HEK293T (cell line): ENCODE measurements around the gene FYB1.

Source experiments
- CTCF ChIA-PET: fragments of 350-600 bp; formaldehyde crosslinking; extraction: SDS; loops from one replicate; lab custom pipeline; 2021; ENCODE audit warnings: antibody characterized with exemption, inconsistent platforms; lab: Yijun Ruan, JAX
- POLR2A ChIA-PET: fragments of 350-600 bp; formaldehyde crosslinking; extraction: SDS; loops from one replicate; lab custom pipeline; 2020; ENCODE audit warnings: antibody characterized with exemption, inconsistent platforms; lab: Yijun Ruan, JAX
- DNase-seq: peaks from one replicate; pipeline ENCODE4 v3.0.0; 2012; ENCODE audit warnings: mixed read lengths; ENCODE audit errors: extremely low spot score
- ARNT ChIP-seq: fragments of 450-650 bp; IDR thresholded peaks from 2 replicates; pipeline ENCODE4 v1.6.1; 2017; ENCODE audit warnings: mild to moderate bottlenecking
- BHLHE40 ChIP-seq: fragments of 450-650 bp; IDR thresholded peaks from 2 replicates; pipeline ENCODE4 v1.6.1; 2016; ENCODE audit warnings: mild to moderate bottlenecking, moderate library complexity, borderline replicate concordance
- CTBP1 ChIP-seq: fragments of 450-650 bp; IDR thresholded peaks from 2 replicates; pipeline ENCODE4 v1.6.1; 2016; ENCODE audit warnings: borderline replicate concordance
- ELF4 ChIP-seq: fragments of 450-650 bp; IDR thresholded peaks from 2 replicates; pipeline ENCODE4 v1.6.1; 2017; ENCODE audit warnings: antibody characterized with exemption
- FOXA1 ChIP-seq: fragments of 450-650 bp; IDR thresholded peaks from 2 replicates; pipeline ENCODE4 v1.6.1; 2016; ENCODE audit warnings: mild to moderate bottlenecking
- FOXK2 ChIP-seq: fragments of 450-650 bp; IDR thresholded peaks from 2 replicates; pipeline ENCODE4 v1.6.1; 2016; ENCODE audit warnings: mild to moderate bottlenecking
- FOXM1 ChIP-seq: fragments of 450-650 bp; IDR thresholded peaks from 2 replicates; pipeline ENCODE4 v1.6.1; 2017; ENCODE audit warnings: mild to moderate bottlenecking, borderline replicate concordance
- HDGF ChIP-seq: fragments of 450-650 bp; IDR thresholded peaks from 2 replicates; pipeline ENCODE4 v1.6.1; 2017; ENCODE audit warnings: antibody characterized with exemption, borderline replicate concordance
- L3MBTL2 ChIP-seq: fragments of 450-650 bp; conservative IDR thresholded peaks from 2 replicates; pipeline ENCODE4 v1.6.1; 2016; ENCODE audit warnings: mild to moderate bottlenecking
- LEF1 ChIP-seq: fragments of 450-650 bp; IDR thresholded peaks from 2 replicates; pipeline ENCODE4 v1.6.1; 2017; ENCODE audit warnings: mild to moderate bottlenecking, borderline replicate concordance
- NFRKB ChIP-seq: fragments of 450-650 bp; IDR thresholded peaks from 2 replicates; pipeline ENCODE4 v1.6.1; 2016; ENCODE audit warnings: mild to moderate bottlenecking, moderate library complexity
- PKNOX1 ChIP-seq: fragments of 450-650 bp; IDR thresholded peaks from 2 replicates; pipeline ENCODE4 v1.6.1; 2016
- SP1 ChIP-seq: fragments of 450-650 bp; IDR thresholded peaks from 2 replicates; pipeline ENCODE4 v1.6.1; 2017
- SUZ12 ChIP-seq: fragments of 450-650 bp; IDR thresholded peaks from 2 replicates; pipeline ENCODE4 v1.6.1; 2016; ENCODE audit warnings: mild to moderate bottlenecking
- TARDBP ChIP-seq: fragments of 450-650 bp; IDR thresholded peaks from 2 replicates; pipeline ENCODE4 v1.6.1; 2016
- ZNF384 ChIP-seq: fragments of 450-650 bp; IDR thresholded peaks from 2 replicates; pipeline ENCODE4 v1.6.1; 2016

The FYB1 gene

GRCh38 chr5:39167972-39168342 is 51.4 kb downstream of the FYB1 start:
- ChIA-PET POLR2A (no interaction called here), CTCF (no interaction called here)
- DNase-seq, result no peak
- TF ChIP-seq SUZ12 (no peak), HDGF (no peak), SP1 (no peak), NFRKB (no peak), ZNF384 (no peak), CTBP1 (no peak), ARNT (no peak)

- DNase-seq, result no peak
- POLR2A ChIA-PET, result no interaction called here
- CTCF ChIA-PET, result no interaction called here
- TF ChIP-seq FOXK2, result no peak
- no peak for TF ChIP-seq ARNT
- TF ChIP-seq NFRKB, result no peak
- no peak for TF ChIP-seq BHLHE40
- TF ChIP-seq SP1, result no peak
- no peak for TF ChIP-seq HDGF
- no peak for TF ChIP-seq FOXA1
Measured at GRCh38 chr5:39167141-39167971, 52.0 kb downstream of the FYB1 start.

GRCh38 chr5:39164529-39165402 is 54.6 kb downstream of the FYB1 start:
- TF ChIP-seq SP1, result no peak
- no peak for TF ChIP-seq BHLHE40
- no peak for TF ChIP-seq ZNF384
- no peak for TF ChIP-seq PKNOX1
- TF ChIP-seq FOXA1, result no peak
- TF ChIP-seq SUZ12, result no peak
- no peak for TF ChIP-seq FOXK2
- DNase-seq, result no peak
- ChIA-PET CTCF (interaction anchor here (0.6 kb wide), 1 partner anchor 295 kb away, joined by 3 read pairs; no protein-coding TSS in a partner anchor), POLR2A (no interaction called here)

- no peak for TF ChIP-seq HDGF
- TF ChIP-seq FOXM1, result no peak
- no peak for TF ChIP-seq CTBP1
- no peak for TF ChIP-seq FOXA1
- TF ChIP-seq NFRKB, result no peak
- no peak for TF ChIP-seq FOXK2
- TF ChIP-seq SP1, result no peak
- no peak for TF ChIP-seq PKNOX1
- no peak for TF ChIP-seq TARDBP
- no peak for TF ChIP-seq SUZ12
- ChIA-PET POLR2A (no interaction called here), CTCF (no interaction called here)
- no peak for DNase-seq
Measured at GRCh38 chr5:39164016-39164415, 55.3 kb downstream of the FYB1 start.

- ChIA-PET CTCF (no interaction called here), POLR2A (no interaction called here)
- TF ChIP-seq L3MBTL2, result no peak
- no peak for DNase-seq
Measured at GRCh38 chr5:39161578-39161977, 57.8 kb downstream of the FYB1 start.

GRCh38 chr5:39160576-39161213 is 58.7 kb downstream of the FYB1 start:
- ChIA-PET POLR2A (no interaction called here), CTCF (no interaction called here)
- DNase-seq, result no peak
- TF ChIP-seq ELF4 (no peak), CTBP1 (no peak), NFRKB (no peak), SUZ12 (no peak), BHLHE40 (no peak), TARDBP (no peak), ZNF384 (no peak), LEF1 (no peak), FOXM1 (no peak), FOXK2 (no peak), ARNT (no peak), FOXA1 (no peak), L3MBTL2 (no peak), SP1 (no peak), PKNOX1 (no peak), HDGF (no peak)
